ENCODE data around the gene NGFR.

NGFR gene

DNA sequence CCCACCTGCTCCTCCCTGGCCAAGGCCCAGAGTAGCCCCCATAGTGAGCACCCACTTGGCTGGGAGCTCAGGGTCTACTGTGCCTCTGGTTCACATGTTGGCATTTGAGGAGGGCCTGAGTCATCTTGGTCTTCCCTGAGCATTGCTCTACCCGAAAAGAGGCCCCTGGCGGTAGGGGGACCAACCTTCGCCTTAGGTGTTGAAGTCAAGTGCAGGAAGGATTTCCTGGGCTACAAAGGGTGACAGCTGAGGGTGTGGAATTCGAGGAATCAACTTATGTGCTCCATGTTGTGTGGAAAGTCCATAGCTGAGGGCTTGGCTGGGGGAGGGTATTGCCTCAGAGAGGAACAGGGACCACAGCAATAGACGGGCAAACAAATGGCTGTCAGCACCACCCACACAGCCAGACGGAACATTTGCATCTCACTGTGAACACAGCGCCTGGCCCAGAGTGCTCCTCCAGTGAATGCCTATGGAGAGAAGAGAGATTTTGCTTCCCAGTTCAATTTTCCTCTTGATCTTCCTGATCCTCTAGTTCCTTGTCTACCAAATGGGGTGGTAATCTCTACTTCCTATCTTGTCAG, 35.6 kb upstream of the NGFR start:
- ATAC-seq (replicated peaks; ENCODE audit: extremely low read depth, poor library complexity, severe bottlenecking) = no peak
- Mint-ChIP-seq H3K4me1 (no peaks in the 10 kb centered on the region), H3K27me3 (peaks cover 90% of the 10 kb centered on the region), H3K36me3 (ENCODE audit: insufficient read depth) (no peaks in the 10 kb centered on the region), H3K4me3 (no peak overlapping the region), H3K9me3 (peaks cover 5% of the 10 kb centered on the region), H3K27ac (ENCODE audit: low read depth) (no peak overlapping the region)
- DNase-seq (ENCODE audit: low spot score in 2 of 2) = no peak

DNA sequence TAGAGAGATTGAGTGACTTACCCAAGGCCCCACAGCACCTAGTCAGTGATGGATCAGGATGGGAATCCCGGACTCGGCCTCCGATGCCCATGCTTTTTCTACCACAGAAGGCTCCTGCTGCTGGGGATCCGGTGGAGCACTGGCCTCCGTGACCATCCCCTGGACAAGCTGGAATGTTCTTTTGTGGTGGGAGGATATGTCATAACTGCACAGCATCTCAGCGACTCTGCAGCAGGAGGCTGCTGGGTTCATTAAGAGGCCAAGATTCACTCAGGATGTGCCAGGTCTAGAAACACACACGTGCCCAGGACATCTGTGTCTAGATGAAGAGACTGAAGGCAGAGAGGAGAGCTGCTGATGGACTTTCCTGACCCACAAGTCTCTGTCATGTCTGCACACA, 34.7 kb upstream of the NGFR start:
- Mint-ChIP-seq H3K4me3 (no peak overlapping the region), H3K36me3 (ENCODE audit: insufficient read depth) (no peaks in the 10 kb centered on the region), H3K4me1 (no peaks in the 10 kb centered on the region), H3K27me3 (peaks cover 99% of the 10 kb centered on the region), H3K9me3 (peaks cover 5% of the 10 kb centered on the region), H3K27ac (ENCODE audit: low read depth) (no peak overlapping the region)
- ATAC-seq (replicated peaks; ENCODE audit: extremely low read depth, poor library complexity, severe bottlenecking) (no peak), DNase-seq (ENCODE audit: low spot score in 2 of 2) (no peak)

DNA sequence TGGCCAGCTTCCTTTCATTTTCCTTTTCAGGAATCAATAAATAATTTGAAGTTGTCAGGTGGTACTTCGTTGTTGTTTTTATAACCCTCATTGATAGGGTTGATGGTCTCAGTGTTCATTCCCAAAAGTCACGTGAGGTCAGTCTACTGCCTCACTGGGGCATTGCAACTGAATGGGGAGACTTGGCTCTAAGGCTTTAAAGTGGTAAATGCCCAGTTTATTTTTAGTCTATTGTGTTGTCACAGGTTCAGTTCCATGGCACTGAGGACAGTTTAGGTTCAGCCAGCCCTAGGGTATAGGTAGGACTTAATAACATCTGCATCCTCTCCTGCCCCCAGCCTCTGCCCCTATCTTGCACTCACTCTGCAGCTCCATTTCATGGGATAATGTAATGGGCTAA, 33.5 kb upstream of the NGFR start:
- H3K4me3 Mint-ChIP-seq = no peak overlapping the region
- ATAC-seq (replicated peaks; ENCODE audit: extremely low read depth, poor library complexity, severe bottlenecking) (no peak), DNase-seq (ENCODE audit: low spot score in 2 of 2) (no peak)
- H3K9me3 Mint-ChIP-seq = peaks cover 5% of the 10 kb centered on the region
- H3K27me3 Mint-ChIP-seq = peaks cover 99% of the 10 kb centered on the region
- H3K4me1 Mint-ChIP-seq = no peaks in the 10 kb centered on the region
- no peaks in the 10 kb centered on the region for H3K36me3 Mint-ChIP-seq (ENCODE audit: insufficient read depth)
- H3K27ac Mint-ChIP-seq (ENCODE audit: low read depth) = no peak overlapping the region

DNA sequence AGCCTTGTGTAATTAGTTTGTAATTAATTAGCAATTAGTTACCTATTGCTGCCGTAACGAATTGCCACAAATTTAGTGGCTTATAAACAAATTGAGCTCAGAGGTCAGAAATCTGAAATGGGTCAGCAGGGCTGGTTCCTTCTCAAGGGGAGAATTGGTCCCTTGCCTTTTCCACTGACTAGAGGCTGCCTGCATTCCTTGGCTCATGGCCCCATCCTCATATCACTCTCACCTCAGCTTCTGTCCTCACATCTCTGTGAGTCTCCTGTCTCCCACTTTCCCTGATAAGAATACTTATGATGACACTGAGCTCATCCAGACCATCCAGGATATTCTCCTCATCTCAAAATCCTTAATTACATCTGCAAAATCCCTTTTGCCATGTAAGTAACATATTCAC, 31.0 kb upstream of the NGFR start:
- H3K4me1 Mint-ChIP-seq = no peaks in the 10 kb centered on the region
- no peaks in the 10 kb centered on the region for H3K36me3 Mint-ChIP-seq (ENCODE audit: insufficient read depth)
- DNase-seq (ENCODE audit: low spot score in 2 of 2) = no peak
- no peak for ATAC-seq (replicated peaks; ENCODE audit: extremely low read depth, poor library complexity, severe bottlenecking)
- no peak overlapping the region for H3K27ac Mint-ChIP-seq (ENCODE audit: low read depth)
- peaks cover 5% of the 10 kb centered on the region for H3K9me3 Mint-ChIP-seq
- H3K27me3 Mint-ChIP-seq = peaks cover 100% of the 10 kb centered on the region
- no peak overlapping the region for H3K4me3 Mint-ChIP-seq

DNA sequence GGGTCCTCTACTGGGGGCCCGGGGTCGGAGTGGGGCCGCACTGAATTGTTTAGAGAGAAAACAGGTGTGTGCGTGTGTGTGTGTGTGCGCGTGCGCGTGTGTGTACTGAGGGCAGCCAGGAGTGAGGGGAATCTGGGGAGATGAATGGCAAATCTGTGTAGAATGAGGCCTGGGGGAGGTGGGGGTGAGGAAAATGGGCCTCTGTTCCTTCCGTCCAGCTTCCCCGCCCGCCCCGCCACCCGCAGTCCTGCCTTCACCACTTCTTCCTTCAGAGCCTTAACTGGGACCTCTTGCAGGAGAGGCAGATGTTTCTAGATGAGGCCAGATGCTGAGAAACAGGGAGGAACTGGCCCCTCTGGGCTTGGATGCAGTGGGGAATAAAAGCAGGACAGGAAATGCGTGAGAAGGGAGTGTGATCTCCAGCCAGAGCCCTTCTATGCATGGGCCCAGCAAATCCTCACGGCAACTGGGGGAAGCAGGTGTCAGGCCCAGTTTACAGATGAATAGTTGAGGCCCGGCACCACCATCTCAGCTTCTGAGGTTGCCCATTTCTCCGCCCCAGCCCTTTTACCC, 29.7 kb upstream of the NGFR start:
- DNase-seq (ENCODE audit: low spot score in 2 of 2) (no peak), ATAC-seq (replicated peaks; ENCODE audit: extremely low read depth, poor library complexity, severe bottlenecking) (no peak)
- Mint-ChIP-seq H3K36me3 (ENCODE audit: insufficient read depth) (no peaks in the 10 kb centered on the region), H3K27ac (ENCODE audit: low read depth) (no peak overlapping the region), H3K27me3 (peaks cover 99% of the 10 kb centered on the region), H3K4me3 (no peak overlapping the region), H3K4me1 (no peaks in the 10 kb centered on the region), H3K9me3 (peaks cover 5% of the 10 kb centered on the region)

DNA sequence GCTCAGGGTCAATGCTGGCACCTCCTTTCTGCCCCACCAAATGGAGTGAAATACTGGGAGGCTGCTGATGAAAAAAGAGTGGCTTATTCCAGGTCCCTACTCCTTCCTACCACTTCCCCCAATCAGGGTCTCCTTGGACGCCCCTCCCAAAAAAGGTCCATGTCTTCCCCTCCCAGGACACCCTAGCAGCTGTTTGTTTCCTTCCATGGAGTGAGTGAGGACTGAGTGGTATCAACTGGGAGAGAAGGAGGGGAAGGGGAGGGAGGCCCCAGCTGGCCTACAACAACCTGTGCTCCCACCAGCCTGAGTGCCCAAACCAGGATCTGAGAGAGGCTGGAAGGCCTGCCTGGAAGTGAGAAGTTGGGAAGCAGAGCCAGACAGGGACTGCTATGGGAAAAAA, 28.7 kb upstream of the NGFR start:
- H3K9me3 Mint-ChIP-seq = peaks cover 5% of the 10 kb centered on the region
- H3K27ac Mint-ChIP-seq (ENCODE audit: low read depth) = no peak overlapping the region
- ATAC-seq (replicated peaks; ENCODE audit: extremely low read depth, poor library complexity, severe bottlenecking) (no peak), DNase-seq (ENCODE audit: low spot score in 2 of 2) (no peak)
- no peaks in the 10 kb centered on the region for H3K4me1 Mint-ChIP-seq
- no peaks in the 10 kb centered on the region for H3K36me3 Mint-ChIP-seq (ENCODE audit: insufficient read depth)
- H3K27me3 Mint-ChIP-seq = peaks cover 99% of the 10 kb centered on the region
- no peak overlapping the region for H3K4me3 Mint-ChIP-seq

DNA sequence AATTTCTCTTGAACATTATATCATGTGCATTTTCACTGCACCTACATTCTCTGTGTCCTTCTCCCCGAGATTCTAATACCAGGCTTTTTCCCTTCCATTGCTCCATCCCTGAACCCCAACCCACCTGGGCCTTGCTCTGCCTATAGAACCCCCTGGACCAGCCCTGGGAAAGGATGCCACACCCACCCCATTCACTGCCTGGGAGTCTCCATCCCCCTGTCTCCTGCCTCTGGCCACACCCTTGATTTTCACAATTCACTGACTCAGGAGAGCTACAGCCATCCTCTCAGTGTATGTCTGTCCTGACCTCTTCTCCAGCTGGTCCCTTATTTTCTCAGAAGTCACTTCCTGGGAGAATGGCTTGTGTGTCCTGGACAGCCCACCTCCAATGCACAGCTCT, 27.9 kb upstream of the NGFR start:
- peaks cover 99% of the 10 kb centered on the region for H3K27me3 Mint-ChIP-seq
- H3K36me3 Mint-ChIP-seq (ENCODE audit: insufficient read depth) = no peaks in the 10 kb centered on the region
- ATAC-seq (replicated peaks; ENCODE audit: extremely low read depth, poor library complexity, severe bottlenecking) (no peak), DNase-seq (ENCODE audit: low spot score in 2 of 2) (no peak)
- no peaks in the 10 kb centered on the region for H3K4me1 Mint-ChIP-seq
- no peak overlapping the region for H3K4me3 Mint-ChIP-seq
- H3K27ac Mint-ChIP-seq (ENCODE audit: low read depth) = no peak overlapping the region
- peaks cover 5% of the 10 kb centered on the region for H3K9me3 Mint-ChIP-seq

DNA sequence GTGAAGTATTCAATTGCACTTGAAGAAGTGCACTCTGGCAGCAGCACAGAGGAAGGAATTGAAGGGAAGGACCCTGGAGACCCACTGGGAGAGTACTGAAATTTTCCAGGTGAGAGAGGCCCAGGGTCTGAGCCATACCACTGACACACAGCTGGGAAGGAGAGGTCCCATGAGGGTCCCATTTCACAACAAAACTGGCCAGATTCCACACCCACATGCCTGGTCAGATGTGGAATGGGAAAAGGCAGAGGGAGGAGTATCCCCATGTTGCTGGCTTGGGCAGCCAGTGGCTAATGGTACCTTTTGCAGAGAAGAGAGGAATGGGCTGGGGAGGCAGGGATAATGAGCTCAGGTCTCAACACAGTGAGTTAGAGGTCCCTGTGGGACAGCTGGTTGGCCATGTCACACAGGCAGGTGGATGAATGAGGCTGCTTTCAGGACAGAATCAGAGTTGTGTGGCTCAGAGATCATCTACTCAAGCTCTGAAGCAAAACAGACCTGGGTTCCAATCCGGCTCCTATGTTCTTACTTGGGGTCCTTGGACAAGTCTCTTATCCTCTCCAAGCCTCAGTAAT, 26.2 kb upstream of the NGFR start:
- no peaks in the 10 kb centered on the region for H3K36me3 Mint-ChIP-seq (ENCODE audit: insufficient read depth)
- H3K27me3 Mint-ChIP-seq = peaks cover 95% of the 10 kb centered on the region
- ATAC-seq (replicated peaks; ENCODE audit: extremely low read depth, poor library complexity, severe bottlenecking) (no peak), DNase-seq (ENCODE audit: low spot score in 2 of 2) (no peak)
- H3K4me1 Mint-ChIP-seq = no peaks in the 10 kb centered on the region
- peaks cover 5% of the 10 kb centered on the region for H3K9me3 Mint-ChIP-seq
- no peak overlapping the region for H3K27ac Mint-ChIP-seq (ENCODE audit: low read depth)
- H3K4me3 Mint-ChIP-seq = no peak overlapping the region

DNA sequence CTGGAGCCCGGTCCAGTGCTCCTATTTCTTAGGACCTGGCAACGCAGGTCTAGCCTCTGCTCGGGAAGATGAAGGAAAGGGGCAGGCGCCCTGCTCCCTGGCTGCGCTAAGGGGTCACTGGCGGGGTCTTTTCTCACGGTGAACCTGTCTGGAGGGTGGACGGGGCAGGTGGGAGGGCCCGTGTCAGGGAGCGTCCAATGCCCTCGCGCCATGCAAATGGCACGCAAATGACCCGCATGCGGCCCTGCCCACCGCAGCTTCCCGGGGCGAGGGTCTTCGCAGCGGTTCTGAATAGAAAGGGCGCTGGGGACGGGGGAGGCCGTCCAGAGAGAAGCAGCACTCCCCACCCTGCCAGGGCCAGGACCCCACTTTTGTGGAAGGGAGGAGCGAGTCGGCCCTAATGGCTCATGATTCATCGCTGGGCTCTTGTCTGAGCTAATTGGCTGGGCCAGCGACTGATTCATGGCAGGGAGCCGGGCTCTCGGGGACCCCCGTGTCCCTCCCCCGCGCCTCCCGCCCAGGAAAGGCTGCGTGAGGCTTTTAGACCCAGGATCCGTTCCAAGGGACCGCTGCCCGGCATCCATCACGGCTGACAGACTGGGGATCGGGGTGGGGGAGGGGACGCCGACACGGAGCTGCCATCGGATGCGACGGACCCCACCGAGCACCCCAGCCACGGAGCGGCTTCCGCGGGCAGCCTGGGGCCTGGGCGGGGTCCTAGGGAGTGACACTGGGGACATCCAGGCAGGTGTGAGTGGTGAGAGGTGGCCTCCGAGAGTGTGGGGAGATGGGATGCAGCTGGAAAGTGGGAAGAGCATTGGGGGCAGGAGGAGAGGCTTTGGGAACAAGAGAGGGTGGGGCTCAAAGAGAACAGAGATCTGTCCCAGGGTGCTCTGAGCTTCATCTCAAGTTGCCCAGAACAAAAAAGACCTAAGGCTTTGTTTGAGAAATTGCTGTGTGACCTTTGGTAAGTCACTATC, 25.0 kb upstream of the NGFR start:
- H3K36me3 Mint-ChIP-seq (ENCODE audit: insufficient read depth) = no peaks in the 10 kb centered on the region
- DNase-seq (ENCODE audit: low spot score in 2 of 2) = no peak
- no peak for ATAC-seq (replicated peaks; ENCODE audit: extremely low read depth, poor library complexity, severe bottlenecking)
- H3K4me3 Mint-ChIP-seq = no peak overlapping the region
- peaks cover 84% of the 10 kb centered on the region for H3K27me3 Mint-ChIP-seq
- H3K27ac Mint-ChIP-seq (ENCODE audit: low read depth) = no peak overlapping the region
- no peaks in the 10 kb centered on the region for H3K9me3 Mint-ChIP-seq
- H3K4me1 Mint-ChIP-seq = no peaks in the 10 kb centered on the region

DNA sequence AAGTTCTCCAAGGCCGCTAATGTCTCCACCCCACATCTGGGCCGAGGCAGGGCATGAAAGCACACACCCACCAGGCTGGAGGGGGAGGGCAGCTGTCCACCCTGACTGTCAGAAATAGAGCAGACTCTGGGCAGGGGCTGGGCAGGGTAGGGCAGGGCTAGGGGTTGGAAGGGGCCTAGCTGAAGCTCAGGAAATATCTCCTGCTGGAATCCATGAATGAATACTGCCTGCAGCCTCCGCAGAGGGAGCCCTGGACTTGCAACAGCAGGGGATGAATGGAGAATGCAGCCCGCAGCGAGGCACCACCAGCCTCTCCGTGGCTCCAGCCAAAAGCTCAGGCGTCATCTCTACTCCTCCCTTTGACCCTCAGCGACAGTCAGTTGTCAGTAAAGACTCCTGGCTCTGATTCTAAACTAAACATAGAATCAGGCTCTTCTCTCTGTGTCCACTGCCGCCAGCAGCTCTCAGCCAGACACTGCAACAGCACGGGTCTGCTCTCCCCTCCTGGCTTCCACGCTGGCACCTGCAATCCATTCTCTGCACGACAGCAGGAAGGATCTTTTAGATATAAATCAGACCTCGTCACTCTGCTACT, 23.9 kb upstream of the NGFR start:
- DNase-seq (ENCODE audit: low spot score in 2 of 2) = no peak
- no peaks in the 10 kb centered on the region for H3K36me3 Mint-ChIP-seq (ENCODE audit: insufficient read depth)
- H3K27me3 Mint-ChIP-seq = peaks cover 84% of the 10 kb centered on the region
- no peak overlapping the region for H3K4me3 Mint-ChIP-seq
- no peaks in the 10 kb centered on the region for H3K4me1 Mint-ChIP-seq
- no peaks in the 10 kb centered on the region for H3K9me3 Mint-ChIP-seq
- ATAC-seq (replicated peaks; ENCODE audit: extremely low read depth, poor library complexity, severe bottlenecking) = no peak
- H3K27ac Mint-ChIP-seq (ENCODE audit: low read depth) = no peak overlapping the region

DNA sequence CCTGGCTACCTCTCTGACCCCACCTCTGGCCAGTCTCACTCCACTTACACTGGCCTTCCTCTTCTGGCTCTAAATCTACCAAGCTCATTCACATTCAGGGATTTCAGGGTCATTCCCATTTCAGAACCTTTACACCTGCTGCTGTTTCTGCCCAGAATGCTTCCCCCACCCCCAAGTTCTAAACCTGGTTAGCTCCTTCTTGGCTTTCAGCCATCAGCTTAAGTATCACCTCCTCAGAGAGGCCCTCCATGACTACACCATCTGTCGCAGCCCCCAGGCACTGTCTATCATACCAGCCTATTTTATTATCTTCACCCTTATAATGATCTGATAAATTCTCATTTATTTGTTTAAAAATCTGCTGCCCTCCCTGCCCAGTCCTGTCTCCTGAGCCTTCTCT, 23.3 kb upstream of the NGFR start:
- Mint-ChIP-seq H3K36me3 (ENCODE audit: insufficient read depth) (no peaks in the 10 kb centered on the region), H3K27ac (ENCODE audit: low read depth) (no peak overlapping the region), H3K27me3 (peaks cover 84% of the 10 kb centered on the region), H3K4me1 (no peaks in the 10 kb centered on the region), H3K4me3 (no peak overlapping the region), H3K9me3 (no peaks in the 10 kb centered on the region)
- DNase-seq (ENCODE audit: low spot score in 2 of 2) (no peak), ATAC-seq (replicated peaks; ENCODE audit: extremely low read depth, poor library complexity, severe bottlenecking) (no peak)

DNA sequence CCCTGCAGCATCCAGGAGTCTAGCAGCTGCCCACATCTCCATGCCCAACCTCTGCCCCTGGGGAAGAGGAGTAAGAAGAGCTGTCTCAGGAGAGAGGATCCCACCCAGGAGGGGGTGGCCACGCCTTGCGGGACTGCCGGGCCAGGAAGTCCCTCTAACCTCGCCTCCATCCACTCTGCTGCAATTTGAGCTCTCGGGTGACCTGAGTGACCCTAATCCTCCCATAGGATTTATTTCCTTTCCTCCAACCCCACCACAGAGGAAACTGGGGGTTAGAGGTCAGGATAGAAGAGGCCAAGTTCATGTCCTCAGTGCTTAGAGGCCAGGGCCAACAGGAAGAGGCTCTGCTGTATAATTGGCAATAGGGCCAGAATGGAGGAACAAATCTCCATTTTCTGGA, 22.6 kb upstream of the NGFR start:
- H3K36me3 Mint-ChIP-seq (ENCODE audit: insufficient read depth) = peaks cover 2% of the 10 kb centered on the region
- no peaks in the 10 kb centered on the region for H3K9me3 Mint-ChIP-seq
- DNase-seq (ENCODE audit: low spot score in 2 of 2) = no peak
- H3K27me3 Mint-ChIP-seq = peaks cover 84% of the 10 kb centered on the region
- no peak overlapping the region for H3K27ac Mint-ChIP-seq (ENCODE audit: low read depth)
- ATAC-seq (replicated peaks; ENCODE audit: extremely low read depth, poor library complexity, severe bottlenecking) = no peak
- H3K4me3 Mint-ChIP-seq = no peak overlapping the region
- H3K4me1 Mint-ChIP-seq = no peaks in the 10 kb centered on the region
